GM18519 (cell line): ENCODE measurements around the gene NOC3L.

Source experiments
- ATAC-seq: cut with Tn5 transposase; IDR thresholded peaks from one replicate; pipeline ENCODE4 v1.9.1; 2021; ENCODE audit warnings: mild to moderate bottlenecking, moderate library complexity; ENCODE audit not compliant: unreplicated experiment, low FRiP score

Gene NOC3L

DNA sequence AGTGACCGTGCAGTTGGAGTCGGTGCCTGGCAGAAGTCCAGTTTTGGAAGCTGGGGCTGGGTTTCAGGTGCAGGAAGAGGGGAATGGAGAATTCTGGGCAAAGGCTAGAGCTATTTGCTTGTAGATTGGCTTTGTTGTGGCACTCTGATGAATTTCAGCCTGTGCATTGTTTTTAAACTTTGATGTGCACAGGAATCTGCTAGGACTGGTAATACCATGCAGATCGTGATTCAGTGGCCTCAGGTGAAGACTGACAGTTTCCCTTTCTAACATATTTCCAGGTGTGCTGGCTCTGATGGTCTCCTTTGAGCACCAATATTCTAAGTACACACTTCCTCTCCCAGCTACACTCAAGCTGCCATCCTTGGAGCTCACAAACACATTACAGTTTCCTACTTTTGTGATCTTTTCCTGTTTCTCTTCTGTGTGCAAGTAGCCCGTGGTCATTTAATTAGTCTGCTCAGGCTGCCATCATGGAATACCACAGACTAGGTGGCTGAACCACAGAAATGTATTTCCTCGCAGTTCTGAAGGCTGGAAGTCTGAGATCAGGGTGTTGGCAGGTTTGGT lies 55.6 kb downstream of the NOC3L start:
- ATAC-seq: no peak

DNA sequence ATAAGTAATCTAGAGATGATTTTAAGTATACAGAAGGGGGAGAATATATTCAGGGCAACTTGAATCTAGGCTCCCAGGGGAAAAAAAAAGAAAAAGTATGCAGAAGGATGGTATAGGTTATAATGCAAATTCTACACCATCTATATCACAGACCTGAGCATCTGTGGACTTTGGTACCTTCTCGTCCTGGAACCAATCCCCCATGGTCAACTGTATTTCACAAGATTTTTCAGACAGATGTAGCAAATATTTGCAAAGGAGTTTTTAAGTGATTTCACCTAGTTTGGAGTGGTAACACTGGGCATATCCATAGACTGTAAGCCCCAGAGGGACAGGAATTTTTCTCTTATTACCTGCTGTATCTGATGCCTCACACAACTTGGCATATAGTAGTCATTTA lies 58.8 kb downstream of the NOC3L start:
- ATAC-seq: no peak

GRCh38 chr10:94300042-94300441 lies 62.7 kb downstream of the NOC3L start:
- no peak for ATAC-seq

- no peak for ATAC-seq
Measured at GRCh38 chr10:94299417-94299816, 63.3 kb downstream of the NOC3L start.

- no peak for ATAC-seq
Measured at GRCh38 chr10:94294168-94294567, 68.6 kb downstream of the NOC3L start.

- ATAC-seq: no peak
Measured at GRCh38 chr10:94293354-94293753, 69.4 kb downstream of the NOC3L start.

- no peak for ATAC-seq
Measured at GRCh38 chr10:94292434-94293090, 70.2 kb downstream of the NOC3L start.

- ATAC-seq: no peak
Measured at GRCh38 chr10:94288361-94289101, 74.2 kb downstream of the NOC3L start.

DNA sequence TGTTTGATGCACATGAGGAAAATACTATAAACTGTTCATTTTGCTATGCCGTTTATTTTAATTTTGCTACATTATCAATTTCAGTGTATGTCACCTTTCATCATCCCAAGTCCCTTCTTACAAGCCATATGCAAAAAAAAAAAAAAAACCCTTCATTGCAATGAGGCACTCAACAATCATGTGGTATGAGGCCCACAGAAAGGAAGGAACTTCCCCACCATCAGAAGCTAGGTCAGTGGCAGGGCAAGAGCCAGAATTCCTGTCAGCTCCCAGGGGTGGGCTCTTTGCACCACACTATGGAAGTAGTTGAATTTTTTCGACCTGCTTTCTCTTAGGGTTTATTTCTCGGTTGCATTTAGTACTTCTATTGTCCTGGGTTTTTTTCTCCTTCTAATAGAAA lies 75.4 kb downstream of the NOC3L start:
- ATAC-seq: no peak

DNA sequence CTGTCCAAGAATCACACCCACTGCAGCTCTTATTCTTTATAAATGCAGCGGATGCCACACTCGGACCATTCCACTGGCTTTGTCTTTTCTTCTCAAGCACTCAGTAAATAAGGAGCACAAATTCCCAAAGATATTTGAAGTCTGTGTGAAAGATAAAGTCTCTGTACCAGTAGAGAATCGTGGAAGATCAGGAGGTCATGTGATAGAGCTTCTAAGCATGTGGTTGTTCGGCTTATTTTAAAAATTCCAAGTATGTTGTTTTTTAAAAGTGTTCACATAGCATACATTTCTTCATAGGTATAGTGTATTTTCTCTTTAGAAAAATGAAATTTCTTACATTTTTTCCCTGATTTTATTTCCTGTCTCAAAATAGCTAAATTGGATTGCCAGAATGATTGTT lies 75.8 kb downstream of the NOC3L start:
- ATAC-seq: no peak

GRCh38 chr10:94285271-94285670 lies 77.5 kb downstream of the NOC3L start:
- no peak for ATAC-seq
